Adrenal gland (tissue), 5 donors: ENCODE data around the gene DAG1.

Source experiments
- CTCF ChIP-seq, 6 experiments: fragments of 450-650 bp in 4 of 6; fragments of 200-600 bp in 2 of 6; sonication (generic) in 1 of 6; IDR thresholded peaks; 1 replicate in 5 of 6; 2 replicates in 1 of 6; pipeline versions ENCODE4 v1.5.1 to v1.8.0; 2016 to 2021; ENCODE audit warnings: antibody characterized with exemption in 6 of 6, mild to moderate bottlenecking in 2 of 6, moderate library complexity in 1 of 6
- POLR2A ChIP-seq, 2 donors: fragments of 450-650 bp; IDR thresholded peaks; one replicate each; pipeline ENCODE4 v1.6.1; 2017; ENCODE audit warnings: antibody characterized with exemption in 2 of 2, mild to moderate bottlenecking in 2 of 2, moderate library complexity in 1 of 2
- donor health status: DM: no; HTN: no; CAD: no.

GRCh38 chr3:49536875-49537533, 66.9 kb downstream of the DAG1 start:
- TF ChIP-seq CTCF (IDR thresholded peaks at IDR 0.05): no peak
- TF ChIP-seq POLR2A (IDR thresholded peaks at IDR 0.05): no peak
